HG02970 (cell line): ENCODE measurements around the gene ZNF394.

Experiments used
- ATAC-seq: cut with Tn5 transposase; IDR thresholded peaks from one replicate; pipeline ENCODE4 v1.9.1; 2021; ENCODE audit warnings: mild to moderate bottlenecking, moderate library complexity, moderate number of reproducible peaks; ENCODE audit not compliant: unreplicated experiment, low FRiP score

Gene ZNF394

DNA sequence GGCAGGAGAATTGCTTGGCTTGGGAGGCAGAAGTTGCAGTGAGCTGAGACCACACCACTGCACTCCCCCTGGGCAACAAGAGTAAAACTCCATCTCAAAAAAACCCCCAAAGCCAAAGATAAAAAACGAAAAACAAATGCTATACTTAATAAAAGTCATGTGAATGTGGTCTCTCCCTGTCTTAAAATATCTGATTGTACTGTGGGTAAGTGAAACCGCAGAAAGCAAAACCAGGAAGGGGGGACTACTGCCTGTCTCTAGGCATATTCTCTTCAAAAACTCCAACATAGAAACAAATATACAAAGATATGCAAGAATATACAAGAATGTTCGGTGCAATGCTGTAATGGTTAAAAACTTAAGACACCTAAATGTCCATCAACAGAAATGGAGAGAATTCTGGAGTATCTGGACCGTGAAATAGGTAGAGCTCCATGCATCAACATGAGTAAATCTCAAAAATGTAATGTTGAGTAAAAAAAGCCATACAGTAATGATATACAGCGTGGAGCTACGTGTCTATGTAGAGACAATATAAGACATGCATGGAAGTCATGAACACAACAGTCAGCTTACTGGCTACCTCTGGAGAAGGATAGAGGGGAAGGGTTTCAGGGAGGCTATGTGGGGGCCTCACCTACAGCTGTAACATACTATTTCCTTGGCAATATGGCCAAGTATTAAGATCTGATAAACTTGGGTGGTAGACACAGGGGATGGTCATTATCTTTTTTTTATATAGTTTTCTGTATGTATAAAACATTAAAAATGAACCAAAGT, 2.1 kb downstream of the ZNF394 start:
- ATAC-seq = no peak

DNA sequence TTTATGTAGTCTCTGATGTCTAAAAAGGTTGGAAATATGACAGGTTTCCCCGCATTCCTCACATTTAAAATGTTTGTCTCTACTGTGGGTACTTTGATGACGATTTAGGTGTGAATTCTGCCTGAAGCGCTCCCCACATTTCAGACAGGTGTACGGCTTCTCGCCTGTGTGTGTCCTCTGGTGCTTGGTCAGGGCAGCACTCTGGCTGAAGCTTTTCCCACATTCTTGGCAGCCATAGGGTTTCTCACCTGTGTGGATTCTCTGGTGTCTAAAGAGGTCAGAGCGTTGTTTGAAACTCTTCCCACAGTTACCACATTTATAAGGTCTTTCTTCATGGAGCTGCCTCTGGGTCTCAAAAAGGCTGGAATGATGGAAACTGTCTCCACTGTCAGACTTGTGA, 6.3 kb downstream of the ZNF394 start:
- ATAC-seq = no peak

DNA sequence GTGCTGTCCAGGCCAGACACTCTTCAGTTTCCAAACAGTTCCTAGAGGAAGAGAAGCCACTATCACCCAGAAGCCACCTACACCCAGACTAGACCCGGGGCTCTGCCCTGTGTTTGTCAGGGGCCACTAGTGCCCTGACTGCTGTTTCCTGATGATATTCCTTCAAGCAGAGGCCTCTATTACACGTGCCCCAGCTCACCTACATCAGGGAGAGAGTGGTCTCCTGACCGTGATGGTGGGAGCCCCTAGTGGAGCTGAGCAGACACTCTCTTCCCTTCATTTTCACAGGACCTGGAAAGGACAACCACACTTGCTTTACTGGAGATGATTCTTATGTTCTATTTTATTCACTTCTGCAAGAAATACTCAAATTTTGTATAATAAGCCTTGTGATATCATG, 9.2 kb downstream of the ZNF394 start:
- ATAC-seq = no peak

DNA sequence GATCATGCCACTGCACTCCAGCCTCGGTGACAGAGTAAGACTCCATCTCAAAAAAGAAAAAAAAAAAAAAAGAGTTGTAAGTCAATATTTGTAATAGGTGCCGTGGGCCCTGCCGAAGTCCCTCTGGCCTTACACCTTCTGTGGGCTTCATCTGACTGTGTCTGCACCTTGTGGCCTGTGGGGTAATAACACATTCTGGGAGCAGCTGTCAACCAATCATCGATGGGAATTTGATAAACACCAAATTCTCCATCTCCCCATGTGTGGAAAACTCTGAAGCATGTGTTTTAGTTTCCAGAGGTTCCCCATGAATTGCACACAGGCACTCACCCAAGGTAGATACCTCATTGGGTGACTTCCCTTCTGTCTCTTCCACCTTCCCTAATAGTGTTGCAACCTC, 10.8 kb downstream of the ZNF394 start:
- no peak for ATAC-seq

DNA sequence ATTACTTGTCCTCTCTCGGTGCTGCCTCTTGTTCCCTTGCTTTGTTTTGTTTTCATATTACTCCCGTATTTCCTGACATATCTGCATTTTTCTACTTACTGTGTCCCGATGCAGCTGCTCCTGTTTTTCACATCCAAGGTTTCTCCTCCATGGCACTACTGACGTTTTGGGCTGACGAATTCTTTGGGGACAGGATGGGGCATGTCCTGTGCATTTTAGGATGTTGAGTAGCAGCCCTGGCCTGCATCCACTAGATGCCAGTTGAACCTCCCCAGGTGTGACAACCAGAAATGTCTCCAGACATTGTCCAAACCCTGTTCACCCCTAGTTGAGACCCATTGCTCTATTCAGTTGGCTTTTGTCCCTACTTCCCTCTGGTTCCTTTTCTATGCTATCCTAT, 15.0 kb downstream of the ZNF394 start:
- ATAC-seq = no peak

DNA sequence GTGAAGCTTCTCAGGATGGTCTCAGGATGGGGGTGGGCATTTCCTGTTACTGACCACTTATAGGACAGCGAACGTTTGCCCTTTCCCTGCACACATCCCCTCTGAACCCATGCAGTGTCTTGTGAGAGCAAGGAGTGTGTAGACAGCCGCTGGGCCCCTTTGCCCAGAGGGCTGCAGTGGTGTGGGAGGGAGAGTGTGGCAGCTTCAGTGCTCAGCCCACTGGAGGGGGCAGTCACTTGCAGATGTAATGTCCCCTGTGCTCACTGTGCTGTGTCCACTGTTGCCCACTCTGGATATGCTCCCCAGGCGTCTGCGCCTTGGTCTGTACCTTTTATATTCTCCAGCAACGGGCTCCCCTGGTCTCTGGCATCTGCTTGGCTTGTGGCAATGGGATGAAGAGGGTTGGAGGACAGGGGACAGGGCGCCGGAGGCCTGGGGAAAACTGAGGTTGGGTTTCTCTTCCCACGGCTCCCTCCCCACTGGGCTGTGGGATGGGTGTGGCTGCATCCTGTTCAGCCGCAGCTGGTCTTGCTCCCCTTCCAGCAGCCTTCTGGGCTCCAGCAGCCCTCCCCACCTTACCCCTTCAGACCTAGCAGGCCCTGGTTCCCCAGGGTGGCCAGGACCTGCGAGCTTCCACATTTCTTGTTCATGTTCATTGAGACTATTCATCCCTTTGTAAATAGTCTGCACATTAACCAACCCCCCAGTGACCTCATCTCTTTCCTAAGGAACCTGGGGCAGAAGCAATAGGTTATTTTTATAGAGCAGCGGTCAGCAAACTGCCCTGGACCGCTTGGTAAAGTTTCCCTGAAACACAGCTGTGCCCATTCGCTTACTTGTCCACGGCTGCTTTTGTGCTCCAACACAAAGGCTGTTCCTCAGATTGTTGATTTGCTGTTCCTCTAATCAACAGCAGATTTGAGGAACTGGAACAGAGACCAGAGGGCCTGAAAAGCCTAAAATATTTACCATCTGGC, 21.3 kb downstream of the ZNF394 start:
- ATAC-seq = no peak

DNA sequence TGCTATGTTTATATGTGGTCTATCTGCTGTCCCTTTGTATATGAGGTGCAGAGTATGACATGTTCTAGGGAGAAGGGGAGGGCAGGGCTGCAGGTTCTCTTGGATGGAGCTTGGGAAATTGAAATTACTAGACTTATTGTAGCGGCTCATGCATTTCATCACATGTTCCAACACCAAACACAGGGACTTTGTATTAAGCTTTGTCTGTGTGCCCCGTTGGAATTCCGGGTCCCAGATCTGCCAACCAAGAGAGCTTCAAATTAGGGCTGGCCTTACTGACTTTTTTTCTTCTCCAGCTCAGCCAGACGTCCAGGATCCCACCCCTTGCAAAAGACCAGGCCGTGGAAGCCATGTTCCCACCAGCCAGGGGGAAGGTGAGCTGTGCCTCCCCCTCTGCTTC, 24.0 kb downstream of the ZNF394 start:
- ATAC-seq = no peak

DNA sequence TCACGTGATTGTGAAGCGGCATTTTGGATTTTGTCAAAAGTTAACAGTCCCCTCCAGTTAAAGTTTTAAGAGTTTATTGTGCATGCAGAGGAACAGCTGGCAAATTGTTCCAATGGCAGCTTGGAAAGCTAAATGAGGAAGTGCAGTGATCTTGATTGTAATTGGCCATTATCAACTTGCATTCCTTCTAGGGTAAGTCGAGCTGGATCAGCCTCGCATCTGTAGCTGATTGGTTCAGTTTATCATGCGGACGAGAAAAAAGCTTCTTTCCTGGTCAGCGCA, 26.8 kb downstream of the ZNF394 start:
- no peak for ATAC-seq

DNA sequence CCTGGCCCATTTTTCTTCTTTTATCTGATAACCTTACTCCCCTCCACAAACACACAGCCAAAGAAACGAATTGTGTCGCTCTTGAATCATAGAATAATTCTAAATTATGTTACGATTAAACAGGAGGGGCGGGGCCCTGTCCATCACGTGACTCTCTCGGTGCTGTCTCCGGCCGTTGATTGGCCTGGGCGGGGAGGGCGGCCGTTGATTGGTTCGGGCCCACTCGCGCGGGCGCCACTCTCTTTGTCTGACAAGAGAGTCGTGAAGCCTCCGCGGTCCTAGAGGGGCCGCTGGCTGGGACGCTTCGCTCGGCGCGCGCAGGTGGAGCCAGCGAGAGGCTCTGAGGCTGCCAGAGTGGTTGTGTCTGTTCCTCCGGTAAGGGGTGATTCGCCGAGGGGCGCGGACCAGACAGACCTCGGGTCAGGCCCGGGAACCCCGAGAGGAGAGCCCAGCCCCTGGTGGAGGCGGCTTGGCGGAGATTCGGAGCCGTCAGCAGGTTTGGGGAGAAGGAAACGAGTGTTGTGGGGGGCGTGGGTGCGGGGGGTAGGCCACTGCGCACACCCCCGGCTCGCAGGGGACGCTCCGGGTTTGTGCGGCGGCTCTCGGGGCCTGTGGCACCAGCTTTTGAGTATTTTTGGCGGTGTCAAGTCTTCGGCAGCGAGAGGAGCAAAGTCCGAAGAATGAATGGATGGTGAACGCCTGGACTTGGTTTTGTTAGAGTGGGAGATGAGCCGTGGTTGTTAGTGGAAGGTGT, 27.3 kb downstream of the ZNF394 start, which contains the start of gene ZNF789:
Gene ZNF789, plus strand, starts transcription at position 330 of the 754 bp plus-strand sequence. CDS start 3,567 bp downstream, outside the sequence.
- peak; percentile 91 for ATAC-seq

DNA sequence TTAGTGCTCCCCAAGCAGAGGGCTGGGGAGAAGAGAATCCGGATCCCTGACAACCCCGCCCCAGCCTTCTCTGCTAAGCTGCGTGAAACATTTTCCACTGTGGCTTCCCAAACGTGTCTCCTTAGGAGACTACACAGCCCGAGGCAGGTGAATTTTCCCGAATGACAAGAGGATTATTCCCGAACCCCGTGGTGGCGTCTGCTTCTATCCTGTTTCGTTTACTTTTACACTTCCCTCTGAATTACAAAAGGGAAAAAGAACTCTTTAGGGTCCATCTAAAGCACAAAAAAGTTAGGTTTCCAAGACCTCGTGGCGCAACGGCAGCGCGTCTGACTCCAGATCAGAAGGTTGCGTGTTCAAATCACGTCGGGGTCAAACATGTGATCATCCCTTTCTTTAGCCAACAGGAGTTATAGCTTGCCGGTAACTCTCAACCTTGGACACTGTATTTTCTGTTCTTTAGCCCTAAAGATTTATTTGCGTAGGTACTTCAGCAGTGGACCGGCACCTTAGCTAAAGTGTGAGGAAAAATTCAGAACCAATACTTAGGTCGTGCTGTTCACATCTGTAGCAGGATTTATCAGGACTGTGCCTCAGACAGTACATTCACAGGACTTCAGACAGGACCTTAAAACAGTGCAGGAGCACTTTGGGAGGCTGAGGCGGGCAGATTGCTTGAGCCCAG, 30.6 kb downstream of the ZNF394 start:
- ATAC-seq = no peak

DNA sequence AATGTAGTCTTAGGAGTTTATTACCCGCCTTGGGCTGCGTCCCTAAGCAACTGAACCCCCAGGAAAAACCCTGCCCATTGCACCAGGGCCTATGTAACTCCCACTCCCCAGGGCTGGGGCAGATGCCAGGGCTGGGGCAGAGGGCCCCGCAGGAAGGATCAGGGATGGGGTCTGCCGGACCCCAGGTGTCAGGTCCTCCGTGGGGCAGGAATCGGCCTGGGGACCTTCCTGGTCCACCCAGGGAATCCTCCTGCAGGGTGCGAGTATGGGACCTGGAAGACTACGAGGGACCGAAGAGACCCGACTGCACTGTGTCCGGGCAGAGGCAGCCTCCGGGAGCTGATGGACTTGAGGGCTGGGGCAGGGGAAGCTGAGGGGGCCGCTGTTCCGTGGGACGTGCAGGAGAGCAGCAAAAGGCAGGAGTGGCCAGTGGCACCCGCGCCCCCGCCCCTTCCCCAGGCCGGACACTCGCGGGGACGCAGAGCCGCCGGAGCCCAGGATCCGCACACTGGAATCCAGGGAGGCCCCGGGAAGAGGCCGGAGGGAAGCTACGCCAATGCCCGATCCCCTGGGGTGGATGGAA, 31.7 kb downstream of the ZNF394 start:
- ATAC-seq = no peak

DNA sequence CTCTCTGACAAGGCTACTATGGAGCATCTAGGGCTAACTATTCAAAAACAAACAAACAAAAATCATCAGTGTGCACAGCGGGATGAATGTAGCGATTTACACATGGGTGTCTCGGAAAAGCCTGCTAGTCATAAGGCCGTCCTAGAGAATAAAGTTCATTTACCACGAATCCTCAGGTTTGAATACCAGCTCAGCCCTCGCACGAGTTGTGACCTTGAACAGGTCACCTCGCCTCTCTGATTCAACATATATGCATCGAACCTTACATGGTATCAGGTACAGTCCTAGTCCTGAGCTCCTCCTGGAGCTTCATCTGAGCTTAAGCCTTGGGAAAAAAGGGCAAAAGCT, 34.7 kb downstream of the ZNF394 start:
- ATAC-seq = no peak

DNA sequence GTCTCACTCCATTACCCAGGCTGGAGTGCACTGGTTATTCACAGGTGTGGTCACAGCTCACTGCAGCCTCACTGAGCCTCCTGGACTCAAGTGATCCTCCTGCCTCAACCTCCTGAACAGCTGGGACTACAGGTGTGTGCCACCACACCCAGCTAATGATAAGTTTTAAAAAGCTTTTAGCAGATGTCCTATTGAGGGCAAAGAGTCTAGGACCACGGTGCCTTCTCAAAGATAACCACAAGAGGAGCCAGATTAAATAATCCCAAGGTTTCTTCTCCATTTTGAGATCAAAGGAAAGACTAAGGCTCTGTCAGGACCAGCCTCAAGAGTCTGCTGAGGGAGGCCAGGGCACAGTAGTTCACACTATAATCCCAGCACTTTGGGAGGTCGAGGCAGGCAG, 38.9 kb downstream of the ZNF394 start:
- ATAC-seq = no peak

DNA sequence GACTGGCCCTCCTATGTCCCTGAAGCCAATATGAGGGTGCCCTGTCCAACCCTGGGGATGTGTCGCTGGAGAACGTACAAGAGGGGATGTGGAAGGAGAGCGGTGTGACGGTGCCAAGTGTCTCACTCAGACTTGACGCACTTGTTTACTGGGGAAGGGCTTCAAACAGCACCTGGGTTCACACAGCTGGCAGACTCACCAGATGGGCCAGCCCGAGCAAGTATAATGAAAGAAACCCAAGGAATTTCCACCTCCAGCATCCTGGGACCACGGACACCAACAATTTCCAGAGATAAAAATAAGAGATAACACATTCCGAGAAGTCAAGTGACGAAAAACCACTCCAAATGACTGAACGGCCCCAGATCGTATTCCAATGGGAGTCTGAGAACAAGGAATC, 39.4 kb downstream of the ZNF394 start:
- ATAC-seq = no peak

DNA sequence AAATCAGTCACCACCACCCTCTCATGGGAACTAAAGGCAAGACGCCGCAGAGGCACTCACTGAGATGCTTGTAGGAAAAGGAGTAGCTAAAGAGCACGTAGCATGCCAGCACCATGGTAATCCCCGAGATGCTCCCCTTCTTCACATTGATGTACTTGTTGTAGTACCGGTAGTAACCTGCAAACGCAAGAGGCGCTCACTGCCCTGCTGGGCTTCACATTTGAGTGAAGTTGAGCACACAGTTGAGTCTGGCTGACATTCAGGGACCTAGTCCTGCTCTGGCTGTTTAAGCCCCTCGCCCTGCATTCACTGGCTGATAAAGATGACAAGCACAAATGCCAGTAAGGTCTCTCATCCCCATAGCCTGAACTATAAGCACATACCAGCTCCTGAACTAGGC, 41.0 kb downstream of the ZNF394 start:
- ATAC-seq = no peak

DNA sequence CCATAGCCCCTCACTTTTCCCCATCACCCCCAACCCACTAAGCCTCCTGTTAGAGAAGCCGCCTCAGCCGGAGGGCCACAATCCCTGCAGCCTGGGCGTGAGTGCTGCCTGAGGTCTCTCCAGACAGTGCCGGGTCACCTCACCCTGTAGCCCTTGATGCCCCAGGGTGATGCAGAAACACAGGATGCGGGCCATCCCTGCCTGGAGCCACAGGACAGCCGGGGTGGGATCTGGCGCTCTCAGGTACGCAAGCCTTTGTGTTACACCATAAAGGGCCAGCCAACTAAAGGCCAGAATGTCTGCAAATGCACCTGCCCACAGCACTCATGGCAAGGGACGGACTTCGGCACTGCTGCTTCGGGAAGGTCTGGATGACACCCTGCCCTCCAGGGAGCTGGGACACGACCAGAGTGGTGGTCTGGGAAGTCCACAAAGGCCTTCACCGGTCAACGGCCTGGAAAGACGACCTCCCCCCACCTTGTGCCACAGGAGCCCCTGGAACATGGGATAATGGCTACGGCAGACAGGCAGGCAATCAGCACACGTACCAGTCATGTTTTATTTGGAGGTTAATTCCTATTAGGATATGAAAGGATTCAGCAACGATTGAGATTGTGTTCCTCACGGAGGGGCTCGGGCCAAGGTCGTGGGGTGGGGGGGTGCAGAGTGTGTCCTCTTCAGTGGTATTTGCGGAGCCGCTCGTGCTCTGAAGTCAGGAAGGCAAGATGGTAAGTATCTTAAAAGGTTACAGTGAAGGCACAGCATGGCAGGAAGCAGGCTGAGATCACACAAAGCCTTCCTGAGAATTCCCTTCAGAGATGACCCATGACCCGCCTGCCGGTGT, 42.2 kb downstream of the ZNF394 start:
- ATAC-seq = no peak

DNA sequence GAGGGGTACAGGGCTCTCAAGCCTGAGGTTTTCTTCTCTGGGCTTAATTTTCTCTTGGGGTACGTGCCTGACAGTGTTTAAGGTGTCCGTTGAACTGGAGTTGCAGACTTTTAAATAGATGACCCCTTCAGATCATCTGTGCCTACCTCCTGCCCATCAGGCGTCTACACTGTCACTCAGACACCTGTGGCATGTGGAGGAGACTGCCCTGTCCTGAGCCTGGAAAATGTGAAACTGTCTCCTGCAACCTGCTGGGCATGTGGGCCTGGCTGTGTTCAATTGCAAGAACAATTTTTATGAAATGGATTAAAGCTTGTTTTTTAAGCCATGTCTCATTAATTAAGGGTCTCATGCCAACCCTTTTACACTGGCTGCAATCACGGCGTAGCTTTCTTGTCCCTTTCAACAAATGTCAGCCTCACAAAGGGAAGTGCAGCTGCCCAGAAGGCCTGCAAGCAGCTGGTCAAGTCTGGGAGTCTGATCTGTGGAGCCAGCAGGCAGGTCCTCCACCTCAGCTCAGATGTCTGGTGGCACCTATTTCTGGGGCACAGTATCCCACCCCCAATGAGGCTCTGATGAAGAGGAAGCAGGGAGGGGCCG, 42.9 kb downstream of the ZNF394 start:
- no peak for ATAC-seq

DNA sequence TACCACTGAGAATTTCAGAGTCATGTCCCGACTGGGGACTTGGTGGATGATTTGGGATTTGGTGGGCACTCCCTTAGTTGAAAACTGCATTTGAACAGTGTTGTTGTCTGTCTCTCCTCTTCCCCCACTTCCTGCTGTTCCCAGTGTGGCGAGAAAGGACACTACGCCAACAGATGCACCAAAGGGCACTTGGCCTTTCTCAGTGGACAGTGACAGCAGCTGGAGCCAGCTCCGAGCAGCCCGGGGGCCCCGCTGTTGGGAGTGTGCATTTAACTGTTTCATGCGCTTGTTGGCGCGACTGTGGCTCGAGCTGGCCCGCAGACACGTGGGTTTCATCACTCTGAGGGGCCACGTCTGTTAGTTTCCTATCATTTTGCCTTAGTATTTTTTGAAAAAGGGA, 43.8 kb downstream of the ZNF394 start:
- no peak for ATAC-seq

DNA sequence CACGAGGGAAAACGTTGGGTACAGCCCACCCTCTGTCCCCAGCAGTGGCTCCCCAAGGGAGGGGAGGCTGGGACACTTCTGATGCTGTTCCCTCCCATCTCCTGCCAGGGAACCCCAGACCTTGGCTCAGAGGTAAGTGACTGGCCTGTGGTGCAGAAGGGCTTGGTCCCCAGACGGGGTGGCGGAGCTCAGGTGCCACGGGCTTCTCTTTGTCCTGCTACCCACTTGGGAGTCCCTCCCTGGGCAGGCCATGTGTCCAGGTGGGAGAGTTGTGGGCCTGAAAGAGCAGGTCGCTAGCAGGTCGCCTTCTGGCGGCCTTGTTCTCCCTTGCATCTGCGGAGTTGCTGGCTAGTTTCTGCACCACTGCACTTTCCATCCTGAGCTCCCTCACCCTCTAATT, 44.2 kb downstream of the ZNF394 start:
- ATAC-seq = no peak
